ENCODE results near the gene CCT5. TPM values are rescaled to one million over a fixed set of nuclear protein-coding genes. Genes with fewer than 3 reads are reported as not detected.

CCT5 gene
- polyA plus RNA-seq, 1 of the 3 experiments (the other 2 are of a cell fraction), result 378 TPM

- Histone ChIP-seq H3K36me3 (replicated peaks in 1 of 2; ENCODE audit: control insufficient read depth in 1 of 2, insufficient read depth in 2 of 2, low read length in 1 of 2) (no peaks in the 10 kb centered on the region), H4K20me1 (ENCODE audit: insufficient read depth) (no peaks in the 10 kb centered on the region), H3K4me2 (no peak overlapping the region), H3K9me3 (no peaks in the 10 kb centered on the region), H2AFZ (ENCODE audit: low read depth) (no peak overlapping the region), H3K4me1 (ENCODE audit: control insufficient read depth in 1 of 2, insufficient read depth in 2 of 2, low read depth in 1 of 2, low read length in 1 of 2) (peaks cover 0 to 4% of the 10 kb centered on the region in 2 experiments; a peak in 1 of 4 replicates), H3K4me3 (ENCODE audit: low read depth in 2 of 2, low read length in 1 of 2) (no peak overlapping the region), H3K9ac (no peak overlapping the region), H3K79me2 (ENCODE audit: insufficient read depth) (0 out of 2 replicates have a peak, but pooled peaks cover 7% of the 10 kb centered on the region), H3K9me2 (no peaks in the 10 kb centered on the region), H3K27ac (ENCODE audit: low read depth in 2 of 2, low read length in 1 of 2) (no peak overlapping the region), H3K27me3 (ENCODE audit: insufficient read depth) (no peaks in the 10 kb centered on the region), H3F3A (replicated peaks; ENCODE audit: insufficient read depth) (no peaks in the 10 kb centered on the region)
- CTCF ChIA-PET, result interaction anchor here (2.1 kb wide), 1 partner anchor 10 kb away, joined by 9 read pairs; no protein-coding TSS in a partner anchor
- TF ChIP-seq NRF1 (IDR thresholded peaks at IDR 0.05; ENCODE audit: low read depth, low read length), result no peak
- POLR2A ChIA-PET, result interaction anchor here (1.6 kb wide), 1 partner anchor 59 kb away, joined by 6 read pairs; the partner anchor contains the start of gene MARCHF6
- 63% methylated on average over 3 of the region's 3 CpGs for WGBS (ENCODE audit: low lambda C conversion rate)
- DNase-seq, result no peak
Measured at GRCh38 chr5:10293907-10294662, 44.0 kb downstream of the CCT5 start.

- no peak for TF ChIP-seq FOXJ3 (CRISPR knock-in tag; IDR thresholded peaks at IDR 0.05)
- TF ChIP-seq SIN3A (IDR thresholded peaks at IDR 0.05; ENCODE audit: borderline replicate concordance, low read depth, low read length), result no peak
- no peak for TF ChIP-seq MEF2A (IDR thresholded peaks at IDR 0.05; ENCODE audit: borderline replicate concordance, low read depth)
- TF ChIP-seq RXRA (IDR thresholded peaks at IDR 0.05; ENCODE audit: borderline replicate concordance, low read depth), result no peak
- no peak for TF ChIP-seq YY1 (IDR thresholded peaks at IDR 0.05; ENCODE audit: low read depth)
- no peak for TF ChIP-seq NFIC (IDR thresholded peaks at IDR 0.05; ENCODE audit: borderline replicate concordance)
- no peak for TF ChIP-seq POLR2AphosphoS5 (IDR thresholded peaks at IDR 0.05; ENCODE audit: low read depth, low read length)
- TF ChIP-seq USF2 (IDR thresholded peaks at IDR 0.05; ENCODE audit: borderline replicate concordance, low read depth, low read length), result no peak
- no peak for TF ChIP-seq MAX (IDR thresholded peaks at IDR 0.05; ENCODE audit: low read depth)
- no peak for TF ChIP-seq CTCF (IDR thresholded peaks at IDR 0.05)
- no peak for TF ChIP-seq NRF1 (IDR thresholded peaks at IDR 0.05; ENCODE audit: low read depth, low read length)
- TF ChIP-seq JUND (IDR thresholded peaks at IDR 0.05), result no peak
- no peak for TF ChIP-seq FOSL2 (IDR thresholded peaks at IDR 0.05; ENCODE audit: borderline replicate concordance, low read depth)
- TF ChIP-seq IRF3 (IDR thresholded peaks at IDR 0.05; ENCODE audit: low read depth, low read length), result no peak
- TF ChIP-seq TAF1 (IDR thresholded peaks at IDR 0.05; ENCODE audit: borderline replicate concordance, low read depth, low read length), result no peak
- no peaks in the 10 kb centered on the region for H3K36me3 ChIP-seq (replicated peaks in 1 of 2; ENCODE audit: control insufficient read depth in 1 of 2, insufficient read depth in 2 of 2, low read length in 1 of 2)
- no peak for DNase-seq
- H3K4me2 ChIP-seq, result no peak overlapping the region
- H3K4me3 ChIP-seq (ENCODE audit: low read depth in 2 of 2, low read length in 1 of 2), result no peak overlapping the region
- peaks cover 15% of the 10 kb centered on the region; the same call in 1 of the 2 replicates for H3K79me2 ChIP-seq (ENCODE audit: insufficient read depth)
- H3F3A ChIP-seq (replicated peaks; ENCODE audit: insufficient read depth), result no peaks in the 10 kb centered on the region
- no peaks in the 10 kb centered on the region for H3K4me1 ChIP-seq (ENCODE audit: control insufficient read depth in 1 of 2, insufficient read depth in 2 of 2, low read depth in 1 of 2, low read length in 1 of 2)
- CTCF ChIA-PET, result interaction anchor here (1.6 kb wide), 1 partner anchor 12 kb away, joined by 12 read pairs; no protein-coding TSS in a partner anchor
- no peaks in the 10 kb centered on the region for H3K9me3 ChIP-seq
- no peaks in the 10 kb centered on the region for H3K9me2 ChIP-seq
- no peak overlapping the region for H3K27ac ChIP-seq (ENCODE audit: low read depth in 2 of 2, low read length in 1 of 2)
- no peaks in the 10 kb centered on the region for H4K20me1 ChIP-seq (ENCODE audit: insufficient read depth)
- POLR2A ChIA-PET, result interaction anchor here (1.6 kb wide), 1 partner anchor 58 kb away, joined by 6 read pairs; the partner anchor contains the start of gene MARCHF6
- no peak overlapping the region for H3K9ac ChIP-seq
- no peak overlapping the region for H2AFZ ChIP-seq (ENCODE audit: low read depth)
- no peaks in the 10 kb centered on the region for H3K27me3 ChIP-seq (ENCODE audit: insufficient read depth)
- WGBS (ENCODE audit: low lambda C conversion rate), result 83% methylated on average over 8 of the region's 8 CpGs
Measured at GRCh38 chr5:10295619-10296326, 45.7 kb downstream of the CCT5 start.
